HepG2 (cell line): Measurements from ENCODE around the gene ERMAP. TPM values are rescaled to one million over a fixed set of nuclear protein-coding genes. Genes with fewer than 3 reads are reported as not detected.
A peak's percentile ranks its signal among the peaks of the same experiment; 100 is the strongest.

Experiments used
- ATAC-seq: fragments of 200-7000 bp; cut with Tn5 transposase; 3 replicates; pipeline ENCODE4 v1.9.1; 2020; ENCODE audit warnings: mild to moderate bottlenecking, moderate library complexity
- BruUV-seq: library from RNA; stranded (reverse); fragments of 400-500 nt; replicated peaks from 2 replicates; lab custom pipeline; 2021; lab: Mats Ljungman, UMichigan
- CTCF ChIA-PET: fragments of 300-600 bp; formaldehyde crosslinking; extraction: SDS; loops from one replicate; lab custom pipeline; 2021; ENCODE audit warnings: low total read pairs, inconsistent platforms, low intra/inter-chr PET ratio; lab: Yijun Ruan, JAX
- POLR2A ChIA-PET: fragments of 350-600 bp; sonication (Branson Sonifier 250); formaldehyde crosslinking; loops from one replicate; lab custom pipeline; 2020; ENCODE audit warnings: antibody characterized with exemption, inconsistent platforms; lab: Yijun Ruan, JAX
- DNase-seq: peaks from one replicate; pipeline ENCODE4 v3.0.0-alpha.2; 2015; ENCODE audit warnings: low spot score
- FAIRE-seq: peaks from 3 replicates; lab custom pipeline; 2011; peaks lifted over from hg19 to GRCh38; lab: Jason Lieb, UNC
- H2AFZ ChIP-seq: one replicate; pipeline ENCODE4 v1.6.1; 2011; ENCODE audit warnings: low read length, inconsistent platforms
- H3K27ac ChIP-seq: fragments of 300-600 bp; 3 replicates; pipeline ENCODE4 v1.8.0; 2011; ENCODE audit warnings: mixed run types, mild to moderate bottlenecking, mixed read lengths, low read length, inconsistent platforms; ENCODE audit not compliant: insufficient read depth; ENCODE audit errors: extremely low read length
- H3K27me3 ChIP-seq, 2 experiments: fragments of 200-600 bp in 1 of 2; 2 replicates in 1 of 2; 3 replicates in 1 of 2; pipeline versions ENCODE4 v1.6.0 to v1.8.0; 2011; ENCODE audit warnings: low read length in 2 of 2, mild to moderate bottlenecking in 2 of 2, moderate library complexity in 2 of 2, inconsistent platforms in 1 of 2; ENCODE audit not compliant: insufficient read depth in 2 of 2, control insufficient read depth in 1 of 2
- H3K36me3 ChIP-seq, 2 experiments: fragments of 200-600 bp in 1 of 2; replicated peaks in 1 of 2; 2 replicates in 1 of 2; 3 replicates in 1 of 2; pipeline versions ENCODE4 v1.5.1 to v1.8.0; 2011; ENCODE audit warnings: low read length in 2 of 2, inconsistent platforms in 1 of 2; ENCODE audit not compliant: insufficient read depth in 2 of 2, control insufficient read depth in 1 of 2
- H3K4me1 ChIP-seq: 2 replicates; pipeline ENCODE4 v1.5.1; 2012; ENCODE audit warnings: low read length, inconsistent platforms; ENCODE audit not compliant: insufficient read depth
- H3K4me2 ChIP-seq: 2 replicates; pipeline ENCODE4 v1.6.0; 2011; ENCODE audit warnings: low read depth, low read length, inconsistent platforms
- H3K4me3 ChIP-seq, 3 experiments: fragments of 200-600 bp in 1 of 3; sonication (generic), shearing (Covaris generic) in 1 of 3; replicated peaks in 1 of 3; 2 replicates each; pipeline ENCODE4 v1.5.1; 2011 to 2016; ENCODE audit warnings: low read length in 3 of 3, inconsistent platforms in 2 of 3, low read depth in 2 of 3, mild to moderate bottlenecking in 2 of 3, control low read depth in 1 of 3, mixed read lengths in 1 of 3; ENCODE audit not compliant: insufficient read depth in 1 of 3
- H3K79me2 ChIP-seq: one replicate; pipeline ENCODE4 v1.6.1; 2011; ENCODE audit warnings: low read length, inconsistent platforms; ENCODE audit not compliant: insufficient read depth
- H3K9ac ChIP-seq: 2 replicates; pipeline ENCODE4 v1.6.0; 2011; ENCODE audit warnings: mild to moderate bottlenecking, low read depth, low read length, inconsistent platforms; ENCODE audit not compliant: insufficient read depth
- H3K9me3 ChIP-seq: 2 replicates; pipeline ENCODE4 v1.5.1; 2012; ENCODE audit warnings: mild to moderate bottlenecking, low read length
- H4K20me1 ChIP-seq: 2 replicates; pipeline ENCODE4 v1.6.0; 2011; ENCODE audit warnings: inconsistent platforms, mild to moderate bottlenecking, low read length, moderate library complexity; ENCODE audit not compliant: insufficient read depth
- HDAC6 ChIP-seq: fragments of 200-600 bp; sonication (generic); IDR thresholded peaks from 2 replicates; pipeline ENCODE4 v1.7.0; 2017; ENCODE audit warnings: mild to moderate bottlenecking, antibody characterized with exemption, low read length, low read depth
- HNF4G ChIP-seq, 2 experiments: sonication (generic) in 1 of 2; formaldehyde crosslinking in 1 of 2; IDR thresholded peaks; 2 replicates each; pipeline versions ENCODE4 v1.4.0 to v1.6.1; 2011 to 2020; ENCODE audit warnings: borderline replicate concordance in 2 of 2, low read depth in 2 of 2, mild to moderate bottlenecking in 2 of 2, low read length in 1 of 2, missing genetic modification reagents in 1 of 2, moderate library complexity in 1 of 2
- RORA ChIP-seq: sonication (generic); formaldehyde crosslinking; IDR thresholded peaks from 2 replicates; pipeline ENCODE4 v1.5.0; 2020; ENCODE audit warnings: mild to moderate bottlenecking, missing genetic modification reagents, moderate library complexity
- ZBTB8A ChIP-seq: sonication (generic); formaldehyde crosslinking; IDR thresholded peaks from 2 replicates; pipeline ENCODE4 v1.4.0; 2020; ENCODE audit warnings: mild to moderate bottlenecking, low read depth, missing genetic modification reagents, borderline replicate concordance
- ZNF12 ChIP-seq: sonication (generic); formaldehyde crosslinking; IDR thresholded peaks from 2 replicates; pipeline ENCODE4 v1.5.0; 2020; ENCODE audit warnings: missing genetic modification reagents
- ZNF207 ChIP-seq: fragments of 450-650 bp; IDR thresholded peaks from 2 replicates; pipeline ENCODE4 v1.6.1; 2016; ENCODE audit warnings: antibody characterized with exemption, borderline replicate concordance
- ZNF383 ChIP-seq: sonication (generic); formaldehyde crosslinking; IDR thresholded peaks from 2 replicates; pipeline ENCODE4 v1.4.0; 2020; ENCODE audit warnings: missing genetic modification reagents, mild to moderate bottlenecking, borderline replicate concordance
- ZNF547 ChIP-seq: sonication (generic); formaldehyde crosslinking; IDR thresholded peaks from 2 replicates; pipeline ENCODE4 v1.5.1; 2020; ENCODE audit warnings: mild to moderate bottlenecking, missing genetic modification reagents
- ZNF616 ChIP-seq: sonication (generic); formaldehyde crosslinking; IDR thresholded peaks from 2 replicates; pipeline ENCODE4 v1.5.0; 2020; ENCODE audit warnings: low read depth, mild to moderate bottlenecking, missing genetic modification reagents
- ZNF652 ChIP-seq: IDR thresholded peaks from 2 replicates; pipeline ENCODE4 v1.6.1; 2016; ENCODE audit warnings: low read depth, borderline replicate concordance
- WGBS: methylation state at CpG from one replicate; pipeline ENCODE4 v1.1.6; 2017; ENCODE audit warnings: low lambda C conversion rate; 5-methylcytosine and 5-hydroxymethylcytosine counted together
- in situ Hi-C: cut with HindIII; loops from 2 replicates; pipeline ENCODE4 v1.10.0; 2017; ENCODE audit warnings: low pct_unique_long_range_greater_than_20kb; ENCODE audit not compliant: extremely low pct_ligation_motif_present
- intact Hi-C: fragments of 100-400 bp; cut with micrococcal nuclease; formaldehyde crosslinking; loops from one replicate; pipeline ENCODE4 v1.10.0; 2022; ENCODE audit not compliant: unreplicated experiment
- polyA plus RNA-seq, 8 experiments: library from polyadenylated mRNA; depleted of rRNA in 3 of 8; stranded (reverse) in 7 of 8; unstranded in 1 of 8; fragments of >200 nt; fragmentation: Illumina TruSeq in 4 of 8; extraction: Trizol in 4 of 8; gene quantifications; 2 replicates each; pipeline versions ENCODE4 v1.2.1 to v1.2.3, GENCODE V29; 2011 to 2016; ENCODE audit warnings: low read depth in 4 of 8, missing spikeins in 1 of 8, mixed read lengths in 1 of 8; ENCODE audit not compliant: insufficient read depth in 1 of 8
- total RNA-seq, 5 experiments: library from RNA; depleted of rRNA; stranded (reverse); fragments of >200 nt; fragmentation: Illumina TruSeq; extraction: Trizol; gene quantifications; 2 replicates each; pipeline ENCODE4 v1.2.3, GENCODE V29; 2016; ENCODE audit warnings: low read depth in 1 of 5
- TF ChIP-seq, protein P1 (sequence below): sonication (generic); formaldehyde crosslinking; IDR thresholded peaks from 2 replicates; pipeline ENCODE4 v1.5.0; 2020; ENCODE audit warnings: mild to moderate bottlenecking, missing genetic modification reagents, moderate library complexity
- TF ChIP-seq, protein P2 (sequence below): sonication (generic); formaldehyde crosslinking; IDR thresholded peaks from 2 replicates; pipeline ENCODE4 v1.4.0; 2020; ENCODE audit warnings: missing genetic modification reagents, low read depth, mild to moderate bottlenecking, borderline replicate concordance
- TF ChIP-seq, protein P3 (sequence below): IDR thresholded peaks from 2 replicates; pipeline ENCODE4 v1.6.1; 2012; ENCODE audit warnings: low read length, improper control_type of control experiment
- TF ChIP-seq, protein P4 (sequence below): sonication (generic); formaldehyde crosslinking; IDR thresholded peaks from 2 replicates; pipeline ENCODE4 v1.4.0; 2020; ENCODE audit warnings: missing genetic modification reagents

Gene ERMAP
- total and polyA plus RNA-seq, 2 of the 13 experiments (the other 11 are each of a cell fraction or from before 2014, with no cell fraction given), result 2.2 to 4.4 TPM

DNA sequence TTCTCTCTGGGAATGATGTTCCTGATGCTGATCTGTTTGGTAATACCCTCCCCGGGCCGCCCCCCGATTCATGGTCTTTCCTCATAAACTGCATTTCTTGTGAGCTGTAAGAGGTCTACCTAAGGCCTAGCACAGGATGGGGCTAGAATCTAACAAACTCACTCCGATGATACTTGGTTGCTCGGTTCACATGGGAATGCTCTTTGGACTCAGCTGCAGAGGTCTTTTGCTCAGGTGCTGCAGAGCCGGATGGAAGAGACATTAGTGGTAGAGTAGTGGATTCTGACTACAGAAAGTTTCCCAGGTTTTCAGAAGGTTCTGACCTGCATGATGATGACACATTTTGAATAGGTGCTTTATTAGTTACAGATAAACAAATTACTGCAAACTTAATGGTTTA lies 40.4 kb upstream of the ERMAP start:
- H3K27ac ChIP-seq, result no peak overlapping the region
- H3K36me3 ChIP-seq, result peaks cover 20 to 56% of the 10 kb centered on the region in 2 experiments
- no peak overlapping the region for H3K9ac ChIP-seq
- 67% methylated on average over 6 of the region's 6 CpGs for WGBS
- POLR2A ChIA-PET, result interaction anchor here (1.3 to 1.8 kb wide), 2 partner anchors 9 to 258 kb away, joined by 3 to 12 read pairs; partner anchors contain the start of genes C1orf50 and P3H1
- H3K79me2 ChIP-seq, result peaks cover 12% of the 10 kb centered on the region
- CTCF ChIA-PET, result no interaction called here
- TSS peak; percentile 9 for BruUV-seq
- H3K27me3 ChIP-seq, result no peaks in the 10 kb centered on the region
- peak; percentile 62 for ATAC-seq
- in situ Hi-C loops, result loop anchor here (5.0 kb wide), 2 partner anchors 126 to 296 kb away; no protein-coding TSS in a partner anchor
- no peak for DNase-seq
- no peak overlapping the region for H3K4me3 ChIP-seq
- intact Hi-C loops, result loop anchor here (5.0 kb wide), 1 partner anchor 296 kb away; no protein-coding TSS in a partner anchor
- H3K4me2 ChIP-seq, result no peak overlapping the region
- no peaks in the 10 kb centered on the region for H4K20me1 ChIP-seq
- no peaks in the 10 kb centered on the region for H3K9me3 ChIP-seq
- H2AFZ ChIP-seq, result no peak overlapping the region
- FAIRE-seq, result no peak
- peaks cover 16% of the 10 kb centered on the region; the same call in 1 of the 2 replicates for H3K4me1 ChIP-seq
- TF ChIP-seq, protein P1, sequence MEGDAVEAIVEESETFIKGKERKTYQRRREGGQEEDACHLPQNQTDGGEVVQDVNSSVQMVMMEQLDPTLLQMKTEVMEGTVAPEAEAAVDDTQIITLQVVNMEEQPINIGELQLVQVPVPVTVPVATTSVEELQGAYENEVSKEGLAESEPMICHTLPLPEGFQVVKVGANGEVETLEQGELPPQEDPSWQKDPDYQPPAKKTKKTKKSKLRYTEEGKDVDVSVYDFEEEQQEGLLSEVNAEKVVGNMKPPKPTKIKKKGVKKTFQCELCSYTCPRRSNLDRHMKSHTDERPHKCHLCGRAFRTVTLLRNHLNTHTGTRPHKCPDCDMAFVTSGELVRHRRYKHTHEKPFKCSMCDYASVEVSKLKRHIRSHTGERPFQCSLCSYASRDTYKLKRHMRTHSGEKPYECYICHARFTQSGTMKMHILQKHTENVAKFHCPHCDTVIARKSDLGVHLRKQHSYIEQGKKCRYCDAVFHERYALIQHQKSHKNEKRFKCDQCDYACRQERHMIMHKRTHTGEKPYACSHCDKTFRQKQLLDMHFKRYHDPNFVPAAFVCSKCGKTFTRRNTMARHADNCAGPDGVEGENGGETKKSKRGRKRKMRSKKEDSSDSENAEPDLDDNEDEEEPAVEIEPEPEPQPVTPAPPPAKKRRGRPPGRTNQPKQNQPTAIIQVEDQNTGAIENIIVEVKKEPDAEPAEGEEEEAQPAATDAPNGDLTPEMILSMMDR (CRISPR knock-in tag), result peak; percentile 40; the same call in 1 of the 2 replicates
- TF ChIP-seq ZNF383, result no peak
- TF ChIP-seq, protein P2, sequence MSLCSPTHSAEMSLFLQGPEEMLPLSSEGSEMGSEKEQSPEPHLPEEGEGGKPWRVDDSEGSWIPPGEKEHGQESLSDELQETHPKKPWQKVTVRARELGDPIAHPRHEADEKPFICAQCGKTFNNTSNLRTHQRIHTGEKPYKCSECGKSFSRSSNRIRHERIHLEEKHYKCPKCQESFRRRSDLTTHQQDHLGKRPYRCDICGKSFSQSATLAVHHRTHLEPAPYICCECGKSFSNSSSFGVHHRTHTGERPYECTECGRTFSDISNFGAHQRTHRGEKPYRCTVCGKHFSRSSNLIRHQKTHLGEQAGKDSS (CRISPR knock-in tag), result no peak
- no peak for TF ChIP-seq HDAC6
- no peak for TF ChIP-seq RORA
- TF ChIP-seq ZNF547 (CRISPR knock-in tag), result no peak
- TF ChIP-seq ZNF652 (CRISPR knock-in tag), result no peak
- TF ChIP-seq HNF4G (IDR thresholded peaks at IDR 0.05; ENCODE audit: borderline replicate concordance, low read depth, low read length), result 0 out of 2 replicates have a peak, but pooled peaks have one; percentile 23
- no peak for TF ChIP-seq HNF4G (CRISPR knock-in tag; IDR thresholded peaks at IDR 0.05; ENCODE audit: borderline replicate concordance, low read depth)
- no peak for TF ChIP-seq ZNF12 (CRISPR knock-in tag)
- TF ChIP-seq, protein P3, sequence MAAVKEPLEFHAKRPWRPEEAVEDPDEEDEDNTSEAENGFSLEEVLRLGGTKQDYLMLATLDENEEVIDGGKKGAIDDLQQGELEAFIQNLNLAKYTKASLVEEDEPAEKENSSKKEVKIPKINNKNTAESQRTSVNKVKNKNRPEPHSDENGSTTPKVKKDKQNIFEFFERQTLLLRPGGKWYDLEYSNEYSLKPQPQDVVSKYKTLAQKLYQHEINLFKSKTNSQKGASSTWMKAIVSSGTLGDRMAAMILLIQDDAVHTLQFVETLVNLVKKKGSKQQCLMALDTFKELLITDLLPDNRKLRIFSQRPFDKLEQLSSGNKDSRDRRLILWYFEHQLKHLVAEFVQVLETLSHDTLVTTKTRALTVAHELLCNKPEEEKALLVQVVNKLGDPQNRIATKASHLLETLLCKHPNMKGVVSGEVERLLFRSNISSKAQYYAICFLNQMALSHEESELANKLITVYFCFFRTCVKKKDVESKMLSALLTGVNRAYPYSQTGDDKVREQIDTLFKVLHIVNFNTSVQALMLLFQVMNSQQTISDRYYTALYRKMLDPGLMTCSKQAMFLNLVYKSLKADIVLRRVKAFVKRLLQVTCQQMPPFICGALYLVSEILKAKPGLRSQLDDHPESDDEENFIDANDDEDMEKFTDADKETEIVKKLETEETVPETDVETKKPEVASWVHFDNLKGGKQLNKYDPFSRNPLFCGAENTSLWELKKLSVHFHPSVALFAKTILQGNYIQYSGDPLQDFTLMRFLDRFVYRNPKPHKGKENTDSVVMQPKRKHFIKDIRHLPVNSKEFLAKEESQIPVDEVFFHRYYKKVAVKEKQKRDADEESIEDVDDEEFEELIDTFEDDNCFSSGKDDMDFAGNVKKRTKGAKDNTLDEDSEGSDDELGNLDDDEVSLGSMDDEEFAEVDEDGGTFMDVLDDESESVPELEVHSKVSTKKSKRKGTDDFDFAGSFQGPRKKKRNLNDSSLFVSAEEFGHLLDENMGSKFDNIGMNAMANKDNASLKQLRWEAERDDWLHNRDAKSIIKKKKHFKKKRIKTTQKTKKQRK, result no peak
- TF ChIP-seq, protein P4, sequence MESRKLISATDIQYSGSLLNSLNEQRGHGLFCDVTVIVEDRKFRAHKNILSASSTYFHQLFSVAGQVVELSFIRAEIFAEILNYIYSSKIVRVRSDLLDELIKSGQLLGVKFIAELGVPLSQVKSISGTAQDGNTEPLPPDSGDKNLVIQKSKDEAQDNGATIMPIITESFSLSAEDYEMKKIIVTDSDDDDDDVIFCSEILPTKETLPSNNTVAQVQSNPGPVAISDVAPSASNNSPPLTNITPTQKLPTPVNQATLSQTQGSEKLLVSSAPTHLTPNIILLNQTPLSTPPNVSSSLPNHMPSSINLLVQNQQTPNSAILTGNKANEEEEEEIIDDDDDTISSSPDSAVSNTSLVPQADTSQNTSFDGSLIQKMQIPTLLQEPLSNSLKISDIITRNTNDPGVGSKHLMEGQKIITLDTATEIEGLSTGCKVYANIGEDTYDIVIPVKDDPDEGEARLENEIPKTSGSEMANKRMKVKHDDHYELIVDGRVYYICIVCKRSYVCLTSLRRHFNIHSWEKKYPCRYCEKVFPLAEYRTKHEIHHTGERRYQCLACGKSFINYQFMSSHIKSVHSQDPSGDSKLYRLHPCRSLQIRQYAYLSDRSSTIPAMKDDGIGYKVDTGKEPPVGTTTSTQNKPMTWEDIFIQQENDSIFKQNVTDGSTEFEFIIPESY, result no peak
- TF ChIP-seq ZBTB8A (CRISPR knock-in tag), result no peak
- TF ChIP-seq ZNF616 (CRISPR knock-in tag), result no peak
- TF ChIP-seq ZNF207, result no peak
